GM19099 (cell line): ENCODE measurements around the gene NFASC.

ENCODE experiments used
- POLR2A ChIP-seq: IDR thresholded peaks from 3 replicates; pipeline ENCODE4 v1.6.1; 2011; ENCODE audit warnings: low read depth; ENCODE audit not compliant: insufficient read length; ENCODE audit errors: extremely low read depth

Gene NFASC

DNA sequence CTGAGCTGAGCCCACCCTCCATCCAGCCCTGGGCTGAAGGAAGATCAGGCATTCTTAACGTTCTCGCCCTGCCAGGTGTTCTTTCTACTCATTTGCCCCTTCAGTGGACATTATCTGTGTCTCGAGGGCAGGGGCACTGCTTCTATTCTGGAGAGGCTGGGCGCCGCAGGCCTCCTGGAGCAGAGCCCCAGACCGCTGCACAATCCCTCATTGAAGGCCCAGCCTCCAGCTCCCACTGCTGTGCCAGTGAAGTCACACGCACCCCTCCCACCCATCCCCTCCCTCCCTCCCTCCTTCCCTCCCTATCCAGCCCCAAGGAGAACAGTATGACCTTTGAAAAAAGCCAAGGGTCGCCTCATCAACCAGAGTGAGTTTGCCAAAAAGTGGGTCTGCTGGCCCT lies 76.7 kb downstream of the NFASC start:
- no peak for TF ChIP-seq POLR2A

- no peak for TF ChIP-seq POLR2A
Observed at GRCh38 chr1:204947747-204948146, 77.1 kb downstream of the NFASC start.

- TF ChIP-seq POLR2A, result no peak
Observed at GRCh38 chr1:204950353-204951001, 79.8 kb downstream of the NFASC start.

- TF ChIP-seq POLR2A, result no peak
Observed at GRCh38 chr1:204958317-204959307, 88.0 kb downstream of the NFASC start.

- no peak for TF ChIP-seq POLR2A
Observed at GRCh38 chr1:204959374-204959773, 88.7 kb downstream of the NFASC start.

- TF ChIP-seq POLR2A, result no peak
Observed at GRCh38 chr1:204959836-204960235, 89.2 kb downstream of the NFASC start.

DNA sequence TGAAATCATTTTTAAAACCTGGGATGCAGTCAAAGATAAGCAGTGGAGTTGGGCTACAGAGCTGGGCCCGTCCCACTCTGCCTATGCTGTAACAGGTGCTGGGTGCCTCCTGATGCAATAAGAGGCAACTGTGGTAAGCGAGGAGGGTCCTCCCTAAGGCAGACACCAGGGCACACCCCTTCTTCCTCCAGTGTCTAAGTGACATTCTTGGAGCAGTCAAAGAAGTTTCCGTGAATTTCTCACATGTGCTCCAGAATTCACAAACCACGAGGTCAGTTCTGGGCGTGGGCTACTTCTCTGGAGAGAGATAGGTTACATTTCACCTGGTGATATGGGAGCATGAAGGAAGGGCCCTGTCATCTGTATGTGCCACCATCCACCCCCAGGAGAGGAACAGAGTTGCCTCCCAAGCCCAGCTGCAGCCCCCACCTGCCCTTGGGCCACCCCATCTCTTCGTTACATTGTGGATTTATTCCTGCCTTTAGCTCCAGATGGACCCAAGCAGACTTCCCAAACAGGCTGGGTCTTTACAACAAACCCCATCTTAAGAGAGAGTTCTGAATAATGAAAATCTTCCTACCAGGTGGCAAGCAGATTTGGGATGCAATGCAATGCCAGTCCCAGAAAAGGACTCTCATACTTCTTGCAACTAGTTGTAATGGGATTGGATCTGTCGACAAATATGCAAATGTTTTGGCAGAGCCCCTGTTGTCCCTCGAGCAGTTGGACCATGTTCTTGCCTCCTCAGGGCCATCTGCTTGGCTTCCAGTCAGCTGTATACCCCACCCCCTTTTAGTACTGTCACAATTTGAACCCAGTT lies 89.9 kb downstream of the NFASC start:
- TF ChIP-seq POLR2A, result no peak

GRCh38 chr1:204961765-204962419 lies 91.2 kb downstream of the NFASC start:
- no peak for TF ChIP-seq POLR2A

DNA sequence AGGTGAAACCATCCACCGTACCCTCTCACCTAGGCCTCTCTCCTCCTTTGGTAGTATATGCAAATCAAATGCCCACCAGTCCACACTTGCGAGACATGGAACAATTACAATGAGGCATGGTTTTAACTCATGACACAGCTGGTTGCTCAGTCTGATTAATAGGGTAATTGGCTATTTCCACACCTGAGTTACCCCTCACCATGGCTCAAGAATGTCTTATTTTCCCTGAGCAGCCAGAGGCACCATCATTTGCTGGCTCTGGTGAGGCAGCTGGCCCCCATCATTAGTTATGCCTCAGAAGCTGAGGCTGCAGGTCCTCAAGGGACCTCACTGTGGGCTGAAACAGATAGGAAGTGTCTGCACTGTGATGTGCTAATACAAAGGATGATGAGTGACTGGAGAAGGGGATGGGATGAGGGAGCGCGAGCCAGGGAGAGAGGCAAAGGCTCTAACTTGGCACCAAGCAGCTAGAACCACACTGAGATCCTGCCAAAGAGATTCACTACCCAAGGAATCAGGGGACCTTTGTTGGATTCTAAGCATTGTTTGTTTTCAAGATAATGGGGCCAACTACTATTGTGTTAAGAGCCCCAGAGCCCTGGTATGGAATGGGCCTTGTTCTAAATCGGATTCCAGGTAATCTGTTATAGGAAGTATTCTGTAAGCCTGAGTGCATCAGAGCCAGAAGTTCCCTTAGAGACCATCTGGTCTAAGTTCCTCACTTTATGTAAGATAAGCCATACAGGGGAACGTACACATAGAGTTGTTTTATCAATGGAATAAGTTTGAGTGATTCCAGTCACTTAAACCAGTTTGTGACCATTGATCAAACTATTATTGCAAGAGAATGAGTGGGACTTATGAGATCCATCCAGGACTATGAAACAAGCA lies 92.3 kb downstream of the NFASC start:
- TF ChIP-seq POLR2A, result no peak

DNA sequence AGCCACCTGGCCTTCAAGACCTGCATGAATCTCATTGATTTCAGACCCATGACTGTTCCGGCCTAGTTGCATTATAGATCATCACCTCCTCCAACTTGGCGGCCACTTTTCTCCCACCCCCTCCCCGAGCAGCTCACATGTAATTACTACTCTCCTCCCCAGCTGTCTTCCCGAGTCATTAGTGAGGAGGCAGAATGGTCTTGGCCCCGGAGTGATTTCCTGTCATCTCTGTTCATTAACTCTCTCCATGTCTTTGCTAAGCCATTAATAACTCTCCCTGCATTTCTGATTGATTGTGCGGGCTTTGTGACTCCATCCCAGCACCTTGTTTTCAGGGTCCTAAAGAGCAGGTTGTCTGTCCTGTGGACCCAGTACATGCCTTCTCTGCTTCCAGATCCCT lies 96.8 kb downstream of the NFASC start:
- TF ChIP-seq POLR2A, result no peak

- TF ChIP-seq POLR2A, result no peak
Observed at GRCh38 chr1:204968135-204968534, 97.5 kb downstream of the NFASC start.

DNA sequence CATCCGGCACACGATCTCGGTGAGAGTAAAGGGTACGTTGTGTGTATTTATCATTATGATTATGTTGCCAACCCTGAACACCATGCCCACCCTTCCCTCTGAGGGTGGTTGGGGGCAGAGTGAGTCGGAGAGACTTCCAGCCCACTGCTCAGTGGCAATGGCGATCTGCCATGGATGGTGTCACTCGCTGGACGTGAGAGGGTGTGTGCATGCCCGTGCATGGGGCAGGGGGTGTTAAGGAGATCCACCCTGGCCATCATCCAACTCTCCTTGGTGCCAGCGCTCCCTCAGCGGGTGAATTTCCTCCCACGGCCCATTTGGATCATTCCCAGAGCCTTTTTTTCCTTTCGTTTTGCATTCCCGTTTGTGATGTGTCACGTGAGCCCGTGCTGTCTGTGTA lies 98.3 kb downstream of the NFASC start:
- TF ChIP-seq POLR2A, result no peak

DNA sequence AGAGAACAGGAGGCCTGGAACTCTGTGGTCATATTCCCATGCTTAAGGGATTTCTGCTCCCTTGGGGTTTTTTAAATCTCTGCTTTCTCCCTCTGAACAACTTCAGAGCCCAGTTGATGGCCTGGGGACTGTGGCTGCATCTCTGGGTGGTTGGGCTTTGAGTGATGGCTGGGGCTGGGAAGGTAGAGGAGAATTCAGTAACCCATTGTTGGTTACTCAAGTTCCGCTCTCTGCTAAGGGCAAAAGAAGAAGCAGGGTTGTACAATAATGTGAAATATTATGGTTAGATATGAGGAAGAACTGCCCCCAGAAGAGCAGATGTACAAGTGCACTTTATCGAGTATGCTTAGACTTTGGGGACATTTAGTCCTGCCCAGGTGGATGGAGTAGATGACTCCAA lies 100.3 kb downstream of the NFASC start:
- no peak for TF ChIP-seq POLR2A
